Stimulated activated CD4-positive, alpha-beta T cell treated with anti-CD3 and anti-CD28 coated beads, TNF-alpha, amount 100 ng/mL, for 1 hour (primary cell): Measurements from ENCODE around the gene PLEKHG3.
A peak's percentile ranks its signal among the peaks of the same experiment; 100 is the strongest.

ENCODE experiments used
- DNase-seq, 3 donors: peaks; one replicate each; pipeline ENCODE4 v3.0.0-alpha.2; 2020; ENCODE audit warnings: low read depth in 3 of 3, low spot score in 1 of 3

PLEKHG3 gene

DNA sequence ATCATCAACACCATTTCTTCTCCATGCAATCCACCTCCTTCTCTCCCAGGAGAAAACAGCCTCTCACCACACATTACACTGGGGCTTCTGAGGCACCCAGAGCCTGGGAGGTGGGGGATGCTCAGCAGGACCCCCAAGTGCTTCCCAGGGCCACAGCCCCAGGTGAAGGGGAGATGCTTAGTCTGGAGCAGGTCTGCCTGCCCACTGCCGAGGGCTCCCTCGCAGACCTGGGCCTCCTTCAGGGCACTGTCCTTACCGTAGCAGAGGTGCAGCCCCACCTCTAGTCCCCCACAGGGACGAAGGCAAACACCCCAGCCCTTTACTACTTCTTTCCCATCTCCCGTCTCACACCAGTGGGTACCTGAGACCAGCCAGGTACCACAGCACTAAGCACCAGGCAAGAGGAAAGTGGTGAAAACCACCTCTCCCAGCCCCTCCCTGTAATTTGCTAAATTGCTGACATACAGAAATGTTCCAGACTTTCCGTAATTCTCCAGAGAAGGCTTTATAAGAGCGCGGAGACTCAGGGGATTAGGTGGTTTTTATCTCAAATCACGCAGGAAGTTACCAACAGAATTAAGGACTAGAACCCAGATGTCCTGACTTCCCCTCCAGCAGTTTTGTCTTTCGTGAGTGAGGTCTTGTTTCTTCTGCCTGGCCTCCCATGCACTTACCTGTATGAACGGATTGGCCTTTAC lies 59.0 kb downstream of the PLEKHG3 start:
- no peak for DNase-seq

- DNase-seq = no peak
These were observed 59.8 kb downstream of the PLEKHG3 start for GRCh38 chr14:64763801-64764621.

DNA sequence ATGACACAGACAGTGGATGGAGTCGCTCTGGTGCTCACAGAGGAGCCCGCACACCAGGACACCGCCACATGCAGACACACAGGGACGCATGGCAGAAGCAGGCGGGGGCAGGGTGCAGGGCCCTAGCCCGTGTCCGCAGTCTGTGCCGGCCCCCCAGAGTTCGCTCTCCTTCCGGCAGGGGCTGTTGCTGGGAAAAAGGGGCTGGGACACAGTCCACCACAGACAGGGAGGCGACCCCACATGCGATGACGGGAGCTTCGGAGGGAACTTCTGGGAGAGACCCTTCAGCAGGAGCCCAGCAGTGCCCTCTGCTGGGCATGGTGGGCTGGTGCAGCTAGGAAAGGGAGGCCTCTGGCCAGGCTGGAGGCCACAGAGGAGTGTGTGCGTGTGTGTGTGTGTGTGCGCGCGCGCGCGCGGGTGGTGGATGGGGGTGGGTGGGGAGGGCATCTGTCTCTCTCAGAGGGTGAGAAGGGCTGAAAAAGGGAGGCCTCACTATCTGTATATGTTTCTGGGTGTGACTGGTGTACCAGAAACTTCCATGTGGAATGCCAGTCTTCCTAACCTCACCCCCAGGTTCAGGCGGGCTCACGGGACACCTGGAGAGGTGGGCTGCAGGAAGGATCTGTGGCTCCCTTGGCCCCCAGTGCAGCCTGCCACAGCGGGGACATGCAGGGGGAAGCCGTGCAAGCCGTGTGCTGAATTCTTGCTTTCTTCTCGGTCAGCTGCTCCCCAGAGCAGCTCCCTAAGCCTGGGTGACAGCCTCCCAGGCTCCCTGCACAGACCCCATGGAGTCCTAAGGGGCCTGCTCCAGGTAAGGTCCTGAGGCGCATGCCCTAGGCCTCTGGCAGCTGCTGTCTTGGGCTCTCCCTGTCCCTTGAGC lies 60.7 kb downstream of the PLEKHG3 start:
- DNase-seq = peak; percentile 25 to 43 (median 42)

DNA sequence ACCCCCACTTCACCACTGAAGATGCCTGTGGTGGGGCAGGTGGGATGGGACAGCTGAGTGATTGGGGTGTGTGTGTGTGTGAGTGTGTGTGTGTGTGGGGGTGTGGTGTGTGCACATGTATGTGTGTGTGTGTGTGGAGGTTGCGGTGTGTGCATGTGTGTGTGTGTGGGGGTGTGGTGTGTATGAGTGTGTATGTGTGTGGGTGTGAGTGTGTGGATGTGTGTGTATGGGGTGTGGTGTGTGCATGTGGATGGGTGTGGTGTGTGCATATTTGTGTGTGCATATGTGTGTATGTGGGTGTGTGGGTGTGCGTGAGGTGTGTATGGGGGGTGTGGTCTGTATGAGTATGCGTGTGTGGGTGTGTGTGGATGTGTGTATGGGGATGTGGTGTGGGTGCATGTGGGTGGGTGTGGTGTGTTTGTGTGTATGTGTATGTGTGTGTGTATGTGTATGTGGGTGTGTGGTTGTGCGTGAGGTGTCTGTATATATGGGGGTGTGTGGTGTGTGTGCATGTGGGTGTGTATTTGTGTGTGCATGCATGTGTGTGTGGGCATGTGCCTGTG lies 61.6 kb downstream of the PLEKHG3 start:
- no peak for DNase-seq

DNA sequence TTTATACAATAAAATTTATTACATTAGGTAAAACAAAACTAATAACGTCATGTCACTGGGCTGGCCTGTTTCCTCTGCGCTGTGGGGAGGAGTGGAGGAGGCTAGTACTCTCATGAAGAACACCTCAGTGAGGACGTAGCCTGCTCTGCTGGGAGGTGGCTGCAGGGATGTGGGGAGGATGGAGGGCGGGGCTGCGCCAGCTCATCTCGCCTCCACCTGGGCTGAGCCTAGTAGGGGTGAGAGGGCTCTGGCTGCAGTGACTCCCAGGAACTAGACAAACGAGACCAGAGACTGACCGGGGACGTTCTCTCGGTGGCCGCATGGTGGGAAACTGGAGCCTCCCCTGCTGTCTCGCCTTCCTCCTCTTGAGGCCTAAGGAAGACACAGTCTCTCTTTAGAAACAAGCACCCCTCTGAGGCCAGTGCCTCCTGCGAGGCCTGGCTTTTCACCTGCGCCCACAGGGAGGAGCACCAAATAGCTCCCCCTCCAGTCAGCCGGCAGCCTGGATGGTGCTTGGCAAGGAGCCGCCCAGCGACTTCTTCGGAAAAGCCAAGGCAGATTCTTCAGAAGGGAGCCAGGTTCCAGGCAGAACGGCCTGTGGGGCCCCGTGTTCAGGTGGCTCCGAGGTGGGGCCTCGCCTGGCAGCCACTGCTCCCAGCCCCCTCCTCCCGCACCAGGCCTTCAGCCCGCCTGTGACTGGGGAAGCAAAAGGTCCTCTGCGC lies 62.4 kb downstream of the PLEKHG3 start:
- no peak for DNase-seq

- no peak for DNase-seq
These were observed 63.2 kb downstream of the PLEKHG3 start for GRCh38 chr14:64767215-64767964.

DNA sequence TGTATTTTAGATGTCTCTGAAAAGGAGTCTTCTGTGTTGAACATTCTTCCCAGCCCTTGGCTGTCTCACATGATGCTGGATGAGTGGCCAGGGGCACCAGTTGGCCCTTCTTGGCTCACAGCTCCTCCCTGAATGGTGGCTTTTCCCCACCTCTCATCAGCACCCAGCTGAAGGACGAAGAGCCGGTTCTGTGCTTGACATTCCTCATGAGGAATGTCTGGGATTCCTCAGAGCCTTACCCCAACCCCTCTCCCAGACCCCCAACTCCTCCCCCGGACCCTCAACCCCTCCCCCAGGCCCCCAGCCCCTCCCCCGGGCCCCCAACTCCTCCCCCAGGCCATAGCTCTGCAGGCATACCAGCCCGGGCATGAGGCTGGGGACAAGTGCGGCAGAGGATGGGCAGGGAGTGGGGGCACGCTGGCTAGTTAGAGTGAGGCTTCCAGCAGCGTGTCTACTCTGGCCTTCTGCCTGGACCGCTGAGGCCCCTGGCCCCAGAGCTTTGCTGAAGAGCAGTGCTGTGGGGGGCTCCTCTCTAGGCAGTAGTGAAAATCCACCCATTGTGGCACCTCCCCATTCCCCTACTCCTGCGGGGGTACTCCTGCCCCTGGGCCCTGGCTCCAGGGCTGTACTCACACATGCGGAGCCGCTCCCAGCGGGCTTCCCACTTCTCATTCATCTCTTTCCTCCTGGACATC lies 64.3 kb downstream of the PLEKHG3 start:
- DNase-seq = no peak

- no peak for DNase-seq
These were observed 65.1 kb downstream of the PLEKHG3 start for GRCh38 chr14:64769096-64770020.

DNA sequence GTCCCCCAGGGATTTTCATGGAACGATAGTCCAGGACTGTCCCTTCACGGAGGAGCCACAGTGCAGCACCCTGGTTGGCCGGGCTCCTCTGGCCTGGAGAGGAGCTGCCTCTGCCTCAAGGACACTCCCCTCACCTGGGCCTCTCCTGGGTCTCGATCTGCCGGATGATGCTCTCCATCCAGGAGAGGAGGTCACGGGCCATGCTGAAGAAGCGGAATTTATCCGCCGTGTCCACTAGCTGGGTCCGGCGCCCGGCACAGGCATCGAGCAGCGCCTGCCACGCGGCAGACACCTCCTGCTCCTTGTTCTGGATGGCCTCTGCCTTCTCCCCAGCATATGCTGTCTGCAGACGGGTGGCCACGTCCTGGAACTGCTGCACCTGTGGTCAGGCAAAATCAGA lies 66.5 kb downstream of the PLEKHG3 start:
- DNase-seq = no peak

DNA sequence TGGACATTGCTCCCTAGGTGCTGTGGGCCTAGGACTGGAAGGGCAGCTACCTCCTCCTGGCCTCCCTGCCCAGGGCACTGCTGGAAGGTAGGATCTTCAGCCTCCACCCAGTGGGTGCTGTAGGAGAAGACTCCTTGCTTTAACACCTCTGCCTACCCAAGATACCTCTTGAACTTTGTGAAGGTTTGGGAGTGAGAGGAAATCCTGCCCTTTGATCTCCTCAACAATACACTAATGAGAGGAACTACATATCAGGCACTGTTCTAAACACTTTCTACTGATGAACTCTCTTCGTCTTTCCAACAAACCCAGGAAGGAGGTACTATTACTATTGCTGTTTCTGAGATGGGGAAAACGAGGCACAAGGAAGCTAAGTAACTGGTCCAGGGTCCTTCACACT lies 66.9 kb downstream of the PLEKHG3 start:
- no peak for DNase-seq

DNA sequence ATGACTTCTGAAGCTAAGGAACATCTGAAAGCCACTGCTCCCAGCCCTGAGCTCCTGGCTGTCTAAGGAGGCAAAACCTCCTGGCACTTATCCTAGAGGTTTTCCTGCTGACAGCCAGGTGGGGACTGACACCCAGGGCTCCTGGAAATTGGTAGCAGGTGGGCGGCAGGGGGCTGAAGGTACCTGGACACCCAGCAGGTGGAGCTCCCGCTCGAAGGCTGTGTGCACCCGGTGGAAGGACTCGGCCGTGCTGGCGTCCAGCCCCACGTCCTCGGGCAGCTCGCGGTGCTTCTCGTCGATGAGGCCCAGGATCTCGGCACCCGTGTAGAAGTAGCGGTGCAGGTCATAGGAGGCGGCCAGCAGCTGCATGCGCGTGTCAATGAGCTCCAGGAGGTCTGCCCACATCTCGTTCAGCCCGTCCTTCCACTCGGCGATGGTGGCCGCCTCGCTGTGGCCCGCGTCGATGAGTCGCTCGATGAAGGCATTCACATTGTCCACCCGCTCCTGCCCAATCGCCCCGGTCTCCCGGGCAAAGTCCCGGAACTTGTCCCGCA lies 68.2 kb downstream of the PLEKHG3 start:
- DNase-seq = no peak

DNA sequence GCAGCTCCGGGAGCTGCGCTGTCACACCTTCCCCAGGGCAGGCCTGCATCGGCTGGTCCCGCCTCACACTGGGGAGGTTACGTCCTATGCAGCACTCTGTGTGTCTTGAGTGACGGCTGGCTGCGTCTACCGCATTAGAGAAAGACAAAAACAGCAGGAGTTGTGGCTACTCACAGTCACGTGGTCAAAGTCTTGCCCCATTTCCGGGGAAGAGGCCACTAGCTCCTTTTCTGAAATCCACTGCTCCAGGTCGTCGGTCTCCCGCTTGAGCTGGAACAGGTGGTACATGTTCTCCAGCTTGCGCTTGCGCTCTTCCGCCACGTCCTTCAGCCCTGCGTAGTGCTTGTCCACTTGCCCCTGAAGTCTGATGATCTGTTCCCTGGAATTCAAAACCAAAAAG lies 68.8 kb downstream of the PLEKHG3 start:
- DNase-seq = no peak

- DNase-seq = no peak
These were observed 69.4 kb downstream of the PLEKHG3 start for GRCh38 chr14:64773577-64773976.

DNA sequence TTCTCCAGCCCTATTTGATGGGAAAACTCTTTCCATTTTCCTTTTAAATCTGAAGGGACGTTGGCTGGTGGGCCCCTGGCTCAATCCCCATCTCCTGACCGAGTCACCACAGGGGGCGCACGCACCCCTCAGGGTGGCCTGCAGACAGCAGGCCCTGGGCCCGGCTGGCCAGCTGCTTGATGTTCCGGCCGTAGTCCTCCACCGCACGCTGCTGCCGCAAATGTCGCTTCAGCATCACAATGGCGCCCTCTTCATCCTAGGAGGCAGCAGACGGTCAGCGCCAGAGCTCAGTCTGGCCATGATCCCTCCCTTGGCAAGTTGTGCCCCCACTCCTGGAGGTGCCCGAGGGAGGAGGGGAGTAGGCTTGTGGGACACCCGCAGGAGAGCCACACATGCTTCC lies 70.0 kb downstream of the PLEKHG3 start:
- DNase-seq = no peak

DNA sequence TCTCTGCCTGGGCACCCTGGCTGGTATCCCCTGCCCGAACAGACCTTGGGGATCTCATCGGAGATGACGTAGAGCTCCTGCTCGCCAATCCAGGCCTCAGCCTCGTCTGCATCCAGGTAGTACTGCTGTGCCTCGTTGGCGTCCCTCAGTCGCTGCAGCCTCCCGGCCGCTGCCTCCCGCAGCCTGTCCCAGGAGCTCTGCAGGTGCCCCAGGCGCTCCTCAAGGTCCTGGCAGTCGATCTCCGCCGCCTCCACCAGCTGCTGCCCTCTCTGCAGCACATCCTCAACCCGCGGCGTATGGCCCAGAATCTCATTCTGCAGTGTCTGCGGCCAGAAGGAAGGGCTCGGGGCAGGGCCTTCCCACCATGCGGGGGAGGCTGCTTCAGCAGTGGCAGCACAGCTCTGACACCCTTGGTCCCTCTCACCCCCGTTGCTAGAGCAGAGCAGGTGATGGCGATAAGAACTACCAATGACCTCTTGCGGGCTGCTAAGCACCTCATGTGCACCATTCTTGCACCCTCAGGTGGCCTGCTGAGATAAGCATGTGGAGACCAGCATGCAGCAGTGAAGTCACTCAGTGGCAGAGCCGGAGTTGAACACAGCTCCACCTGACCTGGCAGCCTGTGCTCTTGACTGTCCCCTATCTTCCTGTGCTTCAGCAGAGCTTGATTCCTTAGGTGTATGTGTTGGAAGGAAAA lies 71.0 kb downstream of the PLEKHG3 start:
- no peak for DNase-seq

DNA sequence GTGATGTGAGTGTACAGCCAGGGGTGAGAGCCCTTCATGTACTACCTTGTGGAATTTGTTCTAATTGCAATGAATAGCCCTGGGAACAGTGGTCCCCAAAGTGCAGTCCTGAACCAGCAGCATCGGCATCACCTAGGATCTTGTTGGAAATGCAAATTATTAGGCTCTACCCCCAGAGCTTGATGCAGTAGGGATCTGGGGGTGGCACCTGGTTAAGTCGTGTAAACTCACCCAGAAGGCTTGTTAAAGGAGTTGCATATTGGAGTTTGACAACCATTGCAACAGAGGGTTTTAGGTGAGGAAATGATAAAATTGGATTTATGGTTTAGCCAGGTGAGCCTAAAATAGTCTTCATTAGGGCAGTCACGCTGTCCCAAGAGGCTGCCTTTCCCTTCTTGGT lies 73.2 kb downstream of the PLEKHG3 start:
- no peak for DNase-seq

- no peak for DNase-seq
These were observed 74.0 kb downstream of the PLEKHG3 start for GRCh38 chr14:64778104-64778754.
